TTC549 (cell line): Measurements from ENCODE around the gene JAG1.

Source experiments
- FAIRE-seq: peaks from 2 replicates; lab custom pipeline; 2012; peaks lifted over from hg19 to GRCh38; lab: Jason Lieb, UNC

Gene JAG1

DNA sequence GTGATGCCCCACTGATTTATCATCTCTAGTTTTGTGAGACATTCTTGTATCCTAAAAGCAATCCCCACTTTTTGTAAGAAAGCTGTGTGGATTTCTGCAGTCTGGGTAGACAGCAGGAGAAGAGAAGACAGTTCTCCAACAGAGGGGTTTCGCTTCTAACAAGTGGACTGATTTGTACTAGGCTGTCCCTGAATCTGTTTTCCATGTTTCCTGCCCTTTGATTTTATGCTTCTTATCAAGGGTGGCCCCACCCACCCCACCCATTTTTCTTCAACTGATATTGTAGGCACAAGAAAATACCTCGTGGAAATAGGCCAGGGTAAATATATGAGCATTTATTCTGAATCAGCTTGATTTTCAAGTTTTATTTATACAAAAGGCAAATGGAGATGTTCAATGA lies 25.7 kb upstream of the JAG1 start:
- no peak for FAIRE-seq

DNA sequence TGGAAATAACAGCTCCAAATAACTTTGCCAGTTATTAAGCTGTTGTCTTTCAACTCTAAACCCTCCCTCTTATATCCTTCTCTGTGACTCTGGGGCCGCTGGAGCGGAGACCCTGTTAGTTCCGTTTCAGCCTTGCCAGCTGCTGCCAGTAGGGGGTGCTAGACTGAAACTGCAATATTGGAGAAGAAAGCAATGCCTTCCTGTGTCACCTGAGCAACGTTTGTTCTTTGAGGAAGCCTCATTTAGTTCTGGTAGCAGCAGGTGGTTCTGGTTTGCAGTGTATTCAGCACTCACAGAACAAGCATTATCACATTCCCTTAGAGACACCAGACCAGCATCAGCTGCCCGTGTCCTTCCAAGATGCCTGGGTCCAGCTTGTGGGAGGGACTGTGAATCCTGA lies 22.9 kb upstream of the JAG1 start:
- FAIRE-seq, result no peak

DNA sequence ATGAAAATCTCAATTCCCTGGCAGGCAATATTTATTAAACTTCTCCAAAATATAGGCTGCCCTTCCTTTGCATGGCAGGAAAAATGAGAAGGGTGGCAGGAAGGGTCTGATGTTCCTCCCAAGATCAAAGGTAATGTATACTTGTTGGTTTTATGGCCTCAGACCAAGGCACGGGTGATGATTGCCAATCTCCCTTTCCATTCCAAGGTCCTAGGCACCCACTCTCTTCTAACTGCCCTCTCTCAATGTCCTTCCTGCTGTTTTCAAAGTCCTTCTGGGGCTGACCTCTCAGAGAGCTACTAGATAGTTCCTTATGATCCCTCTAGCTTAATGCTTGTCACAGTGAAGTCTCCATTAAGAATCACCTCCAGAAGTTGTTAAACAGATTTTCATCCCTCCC lies 15.6 kb upstream of the JAG1 start:
- no peak for FAIRE-seq

DNA sequence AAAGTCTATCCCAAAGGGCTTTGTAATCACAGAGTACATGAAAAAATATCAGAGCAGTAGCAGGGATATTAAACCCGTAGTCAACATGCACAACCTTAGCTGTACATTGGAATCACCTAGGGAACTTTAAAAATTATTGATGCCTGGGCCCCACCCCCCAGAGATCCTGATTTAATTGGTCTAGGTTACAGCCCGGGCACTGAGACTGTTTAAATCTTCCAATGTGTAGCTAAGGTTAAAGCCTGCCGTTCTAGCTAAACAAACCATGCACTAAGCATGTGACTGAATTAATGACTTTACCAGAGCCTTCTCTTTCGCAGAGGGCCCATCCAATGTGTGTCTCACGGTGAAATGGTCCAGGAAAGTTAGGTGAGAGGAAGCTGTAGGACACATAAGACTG lies 14.1 kb upstream of the JAG1 start:
- no peak for FAIRE-seq

DNA sequence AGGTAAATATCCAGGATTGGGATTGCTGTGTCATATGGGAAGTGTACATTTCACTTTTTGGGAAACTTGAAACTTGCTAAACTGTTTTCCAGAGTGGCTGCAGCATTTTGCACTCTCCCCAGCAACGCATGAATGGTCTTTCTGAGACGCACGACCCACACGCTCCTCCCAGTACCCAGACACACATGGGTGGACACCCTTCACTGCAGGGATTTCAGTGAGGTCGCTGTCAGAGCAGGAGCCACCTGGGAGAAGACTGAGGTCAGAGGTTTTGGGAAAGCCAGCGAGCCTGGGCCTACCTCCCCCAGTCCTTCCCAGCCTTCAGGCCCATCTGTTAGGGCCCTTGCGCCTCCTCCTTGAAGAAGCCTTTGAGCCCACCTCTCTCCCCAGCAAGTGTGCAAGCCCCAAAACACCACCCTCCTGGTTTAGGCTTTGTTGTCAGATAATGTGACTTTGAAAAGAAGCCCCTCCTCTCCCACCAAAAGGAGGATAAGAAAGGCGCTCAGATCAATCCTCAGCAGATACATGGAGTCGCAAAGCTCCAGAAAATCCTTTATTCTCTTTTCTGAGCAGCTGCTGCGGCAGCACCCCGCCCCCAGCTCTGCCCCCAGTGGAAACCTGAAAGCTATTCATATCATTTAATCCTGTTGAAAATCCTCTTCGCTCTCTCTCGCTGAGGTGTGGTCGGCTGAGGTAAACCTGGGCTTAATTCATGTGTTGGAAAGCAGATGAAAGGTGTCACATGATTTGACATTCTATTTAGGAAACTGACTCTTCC lies 12.7 kb upstream of the JAG1 start:
- FAIRE-seq, result no peak

DNA sequence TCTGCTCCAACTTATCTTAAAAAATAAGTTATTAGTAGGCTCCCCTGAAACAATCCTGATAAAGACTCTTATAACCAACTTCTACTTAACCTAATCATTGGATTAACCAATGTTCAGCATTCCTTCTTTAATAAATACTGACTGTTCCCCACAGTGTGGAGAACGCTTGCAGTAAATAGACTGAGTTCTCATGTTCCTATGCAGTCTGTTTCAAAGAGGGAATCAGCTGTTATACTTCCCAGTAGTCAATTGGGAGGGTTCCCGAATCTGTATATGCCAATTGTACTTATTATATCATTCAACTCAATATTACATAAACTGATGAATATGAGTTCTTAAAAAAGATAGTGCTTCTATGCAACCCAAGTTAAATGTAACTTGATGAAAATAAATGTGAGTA lies 9.7 kb upstream of the JAG1 start:
- no peak for FAIRE-seq

DNA sequence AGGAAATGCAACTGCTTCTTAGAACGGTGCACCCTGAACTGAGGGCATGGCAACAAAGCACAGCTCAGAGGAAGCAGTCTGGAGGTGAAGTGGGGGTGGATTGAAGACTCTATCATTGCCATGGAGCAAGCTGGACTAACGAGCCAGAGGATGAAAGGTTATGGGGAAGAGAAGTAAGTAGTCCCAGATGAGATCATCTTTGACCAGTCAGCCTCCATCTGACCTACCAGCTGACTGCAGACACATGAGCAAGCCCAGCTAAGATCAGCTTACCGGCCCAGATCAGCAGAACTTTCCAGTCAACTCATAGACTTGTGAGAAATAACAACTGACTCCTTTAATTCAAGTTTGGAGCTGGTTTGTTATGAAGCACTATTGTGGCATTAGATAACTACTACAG lies 9.1 kb upstream of the JAG1 start:
- FAIRE-seq, result no peak

DNA sequence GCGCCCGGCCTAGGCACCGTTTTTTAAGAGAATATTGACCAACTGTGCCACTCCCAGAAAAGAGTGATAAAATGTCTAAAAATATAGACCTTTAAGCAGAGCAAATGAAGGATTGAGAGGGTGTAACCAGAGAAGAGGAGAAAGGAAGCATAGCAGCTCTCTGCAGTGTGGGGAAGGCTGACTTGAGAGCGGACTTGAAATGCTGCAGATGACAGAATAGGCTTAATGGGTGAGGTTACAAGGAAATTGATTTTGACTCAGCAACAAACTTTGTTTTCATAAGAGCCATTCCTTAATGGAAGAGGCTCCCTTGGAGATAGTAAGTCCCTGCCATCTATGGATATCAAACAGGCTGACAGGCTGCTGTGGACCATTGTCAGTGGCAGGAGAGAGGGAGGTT lies 7.7 kb upstream of the JAG1 start:
- no peak for FAIRE-seq

DNA sequence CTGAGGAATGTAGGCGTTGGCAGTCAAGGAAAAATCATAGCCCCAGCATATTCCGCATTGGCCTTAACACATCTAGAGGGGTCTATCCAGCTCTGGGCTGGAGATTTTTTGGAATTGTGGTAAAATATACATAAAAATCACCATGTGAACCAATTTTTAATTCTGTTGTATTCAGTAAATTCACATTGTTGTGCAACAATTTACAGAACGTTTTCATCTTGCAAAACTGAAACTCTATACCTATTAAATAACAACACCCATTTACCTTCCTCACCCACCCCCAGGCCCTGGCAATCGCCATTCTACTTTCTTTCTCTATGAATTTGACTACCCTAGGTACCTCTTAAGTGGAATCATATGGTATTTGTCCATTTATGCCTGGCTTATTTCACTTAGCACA lies 6.8 kb upstream of the JAG1 start:
- FAIRE-seq, result no peak

DNA sequence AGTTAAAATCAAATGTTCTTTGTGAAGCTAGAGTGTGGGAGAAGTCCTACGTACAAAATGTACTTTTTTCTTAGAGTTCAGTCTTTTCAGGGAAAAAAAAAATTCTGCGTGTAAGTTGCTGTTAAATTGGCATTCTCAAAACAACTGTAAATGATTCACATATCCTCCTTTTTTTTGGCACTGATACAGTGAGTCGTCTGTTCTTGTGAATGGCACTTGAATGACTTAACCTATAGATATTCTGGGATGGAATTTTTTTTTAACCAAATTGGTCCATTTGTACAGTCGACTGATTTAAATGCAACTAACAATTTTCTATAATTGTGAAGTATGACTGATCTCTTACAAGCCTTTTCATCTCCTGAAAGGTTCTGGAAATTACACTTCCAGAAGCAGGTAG lies 5.5 kb upstream of the JAG1 start:
- no peak for FAIRE-seq

DNA sequence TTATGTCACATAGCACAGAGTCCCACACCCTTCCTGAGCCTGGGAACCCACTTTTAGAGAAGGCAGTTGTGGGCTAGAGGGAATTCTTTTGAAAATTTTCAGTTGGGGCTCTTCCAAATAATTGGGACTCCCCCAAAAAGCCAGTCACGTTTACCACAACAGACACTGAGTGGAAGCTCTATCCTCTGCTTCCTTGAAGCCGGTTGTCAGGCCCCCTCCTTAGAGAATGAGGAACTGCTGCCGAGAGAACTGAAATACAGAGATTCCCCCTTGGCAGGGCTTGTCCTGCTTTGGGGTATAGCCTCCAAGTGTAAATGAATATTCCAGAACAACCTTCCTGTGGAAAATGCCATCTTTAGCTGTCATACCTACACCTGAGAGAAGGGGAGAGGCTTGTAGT lies 2.7 kb upstream of the JAG1 start:
- FAIRE-seq, result no peak

DNA sequence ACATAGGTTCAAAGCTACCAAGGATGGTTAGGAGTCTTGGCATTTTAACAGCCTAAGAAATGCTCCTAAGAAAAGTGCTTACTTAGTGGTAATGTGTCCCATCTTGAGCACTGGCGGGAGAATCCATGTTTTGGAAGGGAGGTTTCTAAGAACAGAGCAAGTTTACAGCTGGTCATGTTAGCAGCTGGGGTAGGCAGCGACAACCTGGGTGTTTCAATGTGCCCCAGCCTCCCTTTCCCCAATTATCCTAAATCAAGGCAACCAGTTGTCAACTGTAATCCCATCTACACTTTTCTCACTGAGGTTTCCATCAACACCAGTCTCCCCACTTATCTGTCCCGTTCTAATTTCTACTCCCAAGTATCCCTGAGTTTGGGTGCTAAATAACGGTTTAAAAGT lies 1.6 kb upstream of the JAG1 start:
- FAIRE-seq, result no peak

DNA sequence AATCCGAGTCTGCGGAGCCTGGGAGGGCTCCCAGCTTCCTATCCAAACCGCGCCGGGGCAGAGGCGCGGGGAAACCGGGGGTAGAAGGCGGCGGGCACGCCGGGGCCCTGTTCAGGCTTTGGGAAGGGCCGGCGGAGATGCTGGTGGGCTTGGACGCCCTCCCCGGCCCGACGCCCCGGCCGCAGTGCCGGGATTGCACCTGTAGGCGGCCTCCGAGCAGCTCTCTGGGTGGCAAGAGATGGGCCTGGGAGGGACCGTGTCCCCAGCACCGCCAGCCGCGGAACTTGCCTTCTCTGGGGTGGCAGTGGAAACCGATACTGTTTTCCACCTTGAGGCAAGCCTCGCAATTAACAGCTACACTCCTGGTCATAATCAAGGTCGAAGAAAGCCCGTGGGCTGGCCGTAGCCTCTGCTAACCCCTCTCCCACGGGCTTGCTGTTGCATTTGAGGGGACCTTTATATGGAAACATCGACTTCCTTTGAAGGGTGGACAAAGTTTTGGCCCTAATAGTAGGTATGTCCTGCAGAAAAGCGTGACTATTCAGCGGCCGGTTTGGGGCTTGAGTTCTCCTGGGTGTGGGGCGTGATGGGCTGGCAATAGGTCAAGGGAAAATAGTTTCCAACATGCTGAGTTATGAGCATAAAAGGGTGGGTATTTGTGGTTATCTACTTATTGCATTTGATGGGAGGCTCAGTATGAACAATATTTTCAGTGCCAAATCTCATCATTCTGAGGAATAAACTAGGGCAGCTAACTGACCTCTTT lies 1.1 kb upstream of the JAG1 start:
- FAIRE-seq, result no peak

DNA sequence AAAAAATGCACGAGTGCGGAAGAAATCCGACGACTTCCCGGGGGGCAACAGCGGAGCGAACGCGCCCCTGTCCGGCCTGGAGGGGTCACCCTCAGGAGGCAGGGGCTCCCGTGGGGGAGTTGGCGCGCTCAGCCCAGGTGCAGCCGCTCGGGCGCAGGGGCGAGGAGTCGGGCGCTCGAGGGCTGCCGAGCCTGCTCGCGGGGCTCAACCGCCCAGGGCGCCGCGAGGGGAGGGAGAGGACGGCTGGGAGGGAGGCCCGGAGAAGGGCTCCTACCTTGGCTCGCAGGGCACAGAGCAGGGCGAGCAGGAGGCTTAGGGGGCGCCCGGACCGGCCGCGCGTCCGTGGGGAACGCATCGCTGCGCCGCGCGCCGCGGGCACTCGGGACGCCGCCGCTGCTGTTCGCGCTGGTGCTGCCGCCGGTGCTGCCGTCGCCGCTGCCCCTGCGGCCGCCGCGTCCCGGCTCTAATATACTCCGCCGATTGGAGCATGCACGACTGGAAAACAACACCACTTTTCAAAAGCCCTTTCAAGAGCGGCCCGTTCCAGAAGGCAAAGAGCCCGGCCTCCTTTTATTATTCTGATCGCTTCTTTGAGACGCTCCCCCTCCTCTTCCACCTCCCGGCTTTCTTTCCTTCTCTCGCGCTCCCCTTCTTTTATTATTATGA lies 490 bp downstream of the JAG1 start:
- FAIRE-seq, result no peak

DNA sequence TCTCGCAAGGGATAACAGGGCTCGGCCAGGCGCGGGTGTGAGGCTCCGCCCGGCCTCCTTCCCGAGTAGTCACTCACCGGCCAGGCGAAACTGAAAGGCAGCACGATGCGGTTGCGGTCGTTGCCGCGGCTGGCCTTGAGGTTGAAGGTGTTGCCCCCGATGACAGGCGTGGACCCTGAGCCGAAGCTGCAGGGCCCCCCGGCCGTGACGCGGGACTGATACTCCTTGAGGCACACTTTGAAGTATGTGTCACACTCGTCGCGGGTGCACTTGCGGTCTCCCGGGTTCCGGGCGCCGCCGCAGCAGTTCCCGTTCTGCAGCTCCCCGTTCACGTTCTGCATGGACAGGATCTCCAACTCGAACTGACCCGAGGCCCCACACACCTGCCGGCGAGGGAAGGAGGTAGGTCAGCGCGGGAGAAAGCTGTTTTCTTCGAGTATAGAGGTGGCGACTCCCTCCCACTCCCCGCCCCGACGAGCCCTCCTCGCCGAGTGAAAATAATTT lies 1.1 kb downstream of the JAG1 start:
- FAIRE-seq, result no peak

DNA sequence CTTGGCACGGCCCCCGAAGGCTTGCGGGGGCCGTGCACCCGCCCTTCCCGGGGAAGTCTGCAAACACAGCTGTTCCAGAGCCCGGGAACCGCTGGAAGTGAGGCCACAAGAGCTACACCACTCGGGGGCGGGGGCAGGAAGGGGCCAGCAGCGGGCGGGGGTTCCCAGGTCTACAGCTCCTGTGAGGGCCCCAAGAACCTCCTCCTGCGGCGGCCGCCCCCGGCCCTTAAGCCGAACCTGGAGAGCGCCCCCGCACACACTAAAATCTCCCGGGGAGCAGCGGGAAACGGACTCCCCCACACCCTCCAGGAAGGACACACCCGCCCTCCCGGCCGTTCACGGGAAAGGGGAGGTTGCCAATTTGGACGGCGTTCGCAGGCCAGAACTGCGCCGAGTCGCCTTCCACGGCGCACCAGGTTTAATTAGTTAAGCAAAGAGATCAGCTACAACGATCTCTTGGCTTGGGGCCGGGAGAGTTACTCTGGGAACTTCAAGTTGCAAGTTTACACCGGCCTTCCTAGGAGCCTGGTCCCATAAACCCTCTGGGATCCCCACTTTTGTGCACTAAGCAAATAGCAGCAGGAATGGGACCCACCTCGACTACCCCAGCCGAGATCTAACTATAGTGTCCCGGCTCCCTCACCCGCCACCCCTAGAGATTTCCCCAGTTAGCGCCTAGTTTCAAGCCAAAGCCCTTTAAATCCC lies 1.7 kb downstream of the JAG1 start:
- no peak for FAIRE-seq

DNA sequence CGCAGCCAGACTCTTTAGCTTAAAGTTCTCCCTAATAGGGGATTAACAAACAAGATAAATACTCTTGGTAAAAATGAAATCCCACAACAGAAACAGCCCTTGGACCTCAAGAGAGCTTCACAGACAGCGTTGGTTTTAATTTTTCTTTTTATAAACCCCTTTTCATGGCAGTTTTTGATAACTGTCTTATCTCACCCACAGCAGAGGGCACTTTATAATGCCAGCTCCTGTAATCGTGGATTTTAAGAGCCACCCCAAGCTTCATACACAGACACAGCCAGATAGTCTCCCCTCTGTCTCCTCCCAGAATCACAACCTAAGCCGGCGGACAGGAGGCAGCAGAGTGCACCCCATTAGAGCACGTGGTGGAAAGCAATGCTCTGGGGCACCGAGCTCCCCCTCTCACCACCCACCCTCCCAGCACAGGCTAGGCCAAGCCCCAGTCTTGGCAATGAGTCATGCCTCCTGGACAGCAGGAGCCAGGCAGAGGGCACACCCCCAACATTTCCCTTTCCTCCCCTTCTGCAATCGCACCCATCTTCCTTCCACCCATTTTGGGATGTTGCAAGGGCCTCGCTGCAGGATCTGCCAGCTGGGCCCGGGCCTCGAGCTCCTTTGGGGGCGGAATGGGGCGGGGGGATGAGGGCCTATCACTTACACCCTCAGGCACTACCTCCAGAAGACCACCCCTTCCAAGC lies 2.4 kb downstream of the JAG1 start:
- FAIRE-seq, result no peak

DNA sequence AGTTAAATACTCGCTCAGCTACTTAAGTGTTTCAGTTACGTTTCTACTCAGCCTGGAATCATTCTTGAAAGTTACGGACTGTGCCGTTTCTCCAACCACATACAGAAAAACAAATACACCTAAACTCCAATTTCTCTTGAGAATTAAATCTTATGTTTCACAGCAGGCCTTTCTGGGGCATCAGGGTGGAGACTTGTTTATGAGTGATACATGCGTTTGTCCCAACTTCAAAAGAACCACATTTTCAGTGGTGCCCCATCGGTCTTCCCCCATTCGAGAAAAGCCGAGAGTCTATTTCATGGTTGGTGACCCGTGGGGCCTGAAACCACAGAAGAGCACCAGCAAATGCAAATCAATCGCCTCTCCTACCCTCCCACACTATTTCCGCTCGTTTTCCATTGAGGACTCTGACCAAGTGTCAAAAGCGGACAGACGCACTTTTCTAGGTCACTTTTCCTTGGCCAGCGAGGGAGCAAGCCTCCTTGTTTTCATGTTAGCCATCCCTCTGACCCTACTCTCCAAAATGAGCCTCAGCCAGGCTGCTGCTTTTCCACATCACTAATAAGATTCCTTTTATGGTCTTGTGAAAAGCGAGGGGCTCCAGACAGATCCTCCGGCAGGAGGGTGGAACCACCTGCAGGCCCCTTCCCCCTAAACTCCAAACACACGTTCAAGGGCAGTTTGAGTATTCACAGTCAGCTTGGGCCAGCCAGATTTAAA lies 3.1 kb downstream of the JAG1 start:
- FAIRE-seq, result no peak

DNA sequence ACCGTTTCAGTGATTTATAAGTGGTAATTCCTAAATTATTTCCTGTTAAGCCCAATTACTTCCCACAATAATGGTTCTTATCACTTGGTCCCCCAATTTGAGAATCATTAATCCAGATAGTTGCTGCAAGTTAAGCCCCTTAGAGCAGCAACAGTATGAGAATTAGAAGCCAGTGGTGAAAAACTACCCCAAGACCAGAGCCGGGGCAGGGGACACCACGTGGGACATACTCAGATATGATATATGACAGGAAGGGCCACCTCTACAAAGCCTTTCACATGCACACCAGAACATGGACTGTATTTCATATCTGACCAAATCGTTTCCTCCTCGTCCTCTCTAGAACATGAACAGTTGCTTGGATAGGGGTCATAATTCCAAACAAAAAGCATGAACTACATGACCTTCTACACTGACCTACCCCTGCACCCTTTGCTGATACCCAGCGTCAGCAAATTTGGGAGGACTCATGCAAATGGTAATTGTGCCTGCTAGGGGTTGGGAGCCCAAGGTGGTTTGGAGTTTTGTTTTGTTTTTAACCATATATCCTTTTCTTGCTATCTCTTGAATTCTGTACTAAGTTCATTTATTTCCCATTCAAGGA lies 3.9 kb downstream of the JAG1 start:
- no peak for FAIRE-seq

DNA sequence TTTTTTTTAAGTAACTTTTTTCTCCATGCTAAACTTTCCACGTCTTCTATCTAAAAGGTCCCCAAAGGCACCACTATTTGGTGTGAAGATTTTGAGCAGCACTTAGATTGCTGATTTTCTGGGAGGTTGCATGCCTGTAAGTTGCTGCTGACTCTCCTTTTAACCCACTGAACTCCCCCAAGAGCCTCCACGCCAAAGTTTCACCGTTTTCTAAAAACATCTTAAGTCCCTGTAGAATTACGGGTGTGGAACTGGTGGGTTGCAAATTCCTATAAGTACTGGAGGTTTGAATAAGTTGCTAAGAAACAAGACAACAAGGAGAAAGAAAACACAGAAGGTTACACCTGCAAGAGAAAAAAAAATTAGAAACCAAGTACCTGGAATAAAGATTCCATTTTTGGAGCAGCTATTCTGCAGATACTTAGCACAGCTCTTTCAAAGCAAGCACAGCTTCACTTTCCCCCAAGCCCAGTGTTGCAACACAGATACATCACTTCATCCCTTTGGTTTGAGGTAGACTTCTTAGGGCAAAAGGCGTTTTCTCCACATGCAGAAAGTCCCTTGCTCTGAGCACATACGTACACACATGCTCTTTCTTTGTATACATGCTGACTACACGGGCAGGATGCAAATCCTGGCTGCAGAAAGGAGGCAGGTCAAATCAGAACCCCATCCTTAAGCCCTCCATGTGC lies 5.0 kb downstream of the JAG1 start:
- FAIRE-seq, result no peak
